GM21619 (cell line): ENCODE measurements around the gene OSBPL2.

ENCODE experiments used
- ATAC-seq: cut with Tn5 transposase; IDR thresholded peaks from one replicate; pipeline ENCODE4 v1.9.1; 2021; ENCODE audit not compliant: unreplicated experiment

The OSBPL2 gene

GRCh38 chr20:62232770-62233645, 5.3 kb upstream of the OSBPL2 start:
- ATAC-seq: no peak

- no peak for ATAC-seq
Measured at GRCh38 chr20:62233684-62234083, 4.6 kb upstream of the OSBPL2 start.

GRCh38 chr20:62234339-62234738, 4.0 kb upstream of the OSBPL2 start:
- no peak for ATAC-seq

- no peak for ATAC-seq
Measured at GRCh38 chr20:62235001-62235776, 3.1 kb upstream of the OSBPL2 start.

GRCh38 chr20:62235777-62236157, 2.6 kb upstream of the OSBPL2 start:
- no peak for ATAC-seq

- no peak for ATAC-seq
Measured at GRCh38 chr20:62236200-62236599, 2.1 kb upstream of the OSBPL2 start.

GRCh38 chr20:62236766-62237513, 1.4 kb upstream of the OSBPL2 start:
- no peak for ATAC-seq

GRCh38 chr20:62237514-62237800, 864 bp upstream of the OSBPL2 start:
- ATAC-seq: no peak

- ATAC-seq: peak; percentile 1
Measured at GRCh38 chr20:62238569-62239277, 402 bp downstream of the OSBPL2 start.

GRCh38 chr20:62239278-62239879, 1.1 kb downstream of the OSBPL2 start:
- no peak for ATAC-seq

- no peak for ATAC-seq
Measured at GRCh38 chr20:62240020-62240685, 1.8 kb downstream of the OSBPL2 start.

- no peak for ATAC-seq
Measured at GRCh38 chr20:62241506-62241905, 3.2 kb downstream of the OSBPL2 start.

GRCh38 chr20:62242176-62242575, 3.9 kb downstream of the OSBPL2 start:
- no peak for ATAC-seq

GRCh38 chr20:62243106-62243505, 4.8 kb downstream of the OSBPL2 start:
- ATAC-seq: no peak

GRCh38 chr20:62243906-62244515, 5.7 kb downstream of the OSBPL2 start:
- no peak for ATAC-seq

GRCh38 chr20:62244644-62245108, 6.4 kb downstream of the OSBPL2 start:
- no peak for ATAC-seq

GRCh38 chr20:62245911-62246280, 7.6 kb downstream of the OSBPL2 start:
- ATAC-seq: no peak

- ATAC-seq: no peak
Measured at GRCh38 chr20:62246431-62246830, 8.1 kb downstream of the OSBPL2 start.

- no peak for ATAC-seq
Measured at GRCh38 chr20:62246872-62247652, 8.7 kb downstream of the OSBPL2 start.
